C4-2B (cell line): ENCODE measurements around the gene DUOX2.

Experiments used
- CTCF ChIP-seq: fragments of 450-650 bp; conservative IDR thresholded peaks from 2 replicates; pipeline ENCODE4 v1.5.1; 2017; ENCODE audit warnings: mild to moderate bottlenecking
- ZFX ChIP-seq: fragments of 450-650 bp; IDR thresholded peaks from 2 replicates; pipeline ENCODE4 v1.6.1; 2017

DNA sequence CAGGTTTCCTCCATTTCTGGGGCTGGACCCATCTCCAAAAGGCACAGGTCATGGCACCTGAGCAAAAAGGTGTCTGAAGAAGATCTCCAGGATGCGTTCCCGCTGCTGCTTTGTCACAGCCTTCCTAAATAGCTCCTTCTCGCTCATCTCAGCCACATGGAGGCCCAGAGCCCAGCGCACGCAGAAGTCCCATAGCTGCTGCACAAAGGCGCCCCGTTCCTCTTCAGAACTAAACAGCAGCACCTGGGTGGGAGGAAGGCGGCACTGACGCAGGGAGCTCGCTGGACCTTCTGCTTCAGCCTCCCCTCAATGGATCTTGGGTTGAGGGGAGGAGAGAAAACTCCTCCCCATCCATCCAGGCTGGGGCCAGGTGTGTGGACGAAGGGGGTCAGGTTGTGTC, 8.4 kb downstream of the DUOX2 start:
- TF ChIP-seq CTCF = no peak
- no peak for TF ChIP-seq ZFX
